HepG2 (cell line): ENCODE measurements around the gene TRAPPC3. TPM values are rescaled to one million over a fixed set of nuclear protein-coding genes. Genes with fewer than 3 reads are reported as not detected.

ENCODE experiments used
- ATAC-seq: fragments of 200-7000 bp; cut with Tn5 transposase; 3 replicates; pipeline ENCODE4 v1.9.1; 2020; ENCODE audit warnings: mild to moderate bottlenecking, moderate library complexity
- BruUV-seq: library from RNA; stranded (reverse); fragments of 400-500 nt; replicated peaks from 2 replicates; lab custom pipeline; 2021; lab: Mats Ljungman, UMichigan
- CTCF ChIA-PET: fragments of 300-600 bp; formaldehyde crosslinking; extraction: SDS; loops from one replicate; lab custom pipeline; 2021; ENCODE audit warnings: low total read pairs, inconsistent platforms, low intra/inter-chr PET ratio; lab: Yijun Ruan, JAX
- POLR2A ChIA-PET: fragments of 350-600 bp; sonication (Branson Sonifier 250); formaldehyde crosslinking; loops from one replicate; lab custom pipeline; 2020; ENCODE audit warnings: antibody characterized with exemption, inconsistent platforms; lab: Yijun Ruan, JAX
- DNase-seq: peaks from one replicate; pipeline ENCODE4 v3.0.0-alpha.2; 2015; ENCODE audit warnings: low spot score
- FAIRE-seq: peaks from 3 replicates; lab custom pipeline; 2011; peaks lifted over from hg19 to GRCh38; lab: Jason Lieb, UNC
- H2AFZ ChIP-seq: one replicate; pipeline ENCODE4 v1.6.1; 2011; ENCODE audit warnings: low read length, inconsistent platforms
- H3K27ac ChIP-seq: fragments of 300-600 bp; 3 replicates; pipeline ENCODE4 v1.8.0; 2011; ENCODE audit warnings: mixed run types, mild to moderate bottlenecking, mixed read lengths, low read length, inconsistent platforms; ENCODE audit not compliant: insufficient read depth; ENCODE audit errors: extremely low read length
- H3K27me3 ChIP-seq, 2 experiments: fragments of 200-600 bp in 1 of 2; 2 replicates in 1 of 2; 3 replicates in 1 of 2; pipeline versions ENCODE4 v1.6.0 to v1.8.0; 2011; ENCODE audit warnings: low read length in 2 of 2, mild to moderate bottlenecking in 2 of 2, moderate library complexity in 2 of 2, inconsistent platforms in 1 of 2; ENCODE audit not compliant: insufficient read depth in 2 of 2, control insufficient read depth in 1 of 2
- H3K36me3 ChIP-seq, 2 experiments: fragments of 200-600 bp in 1 of 2; replicated peaks in 1 of 2; 2 replicates in 1 of 2; 3 replicates in 1 of 2; pipeline versions ENCODE4 v1.5.1 to v1.8.0; 2011; ENCODE audit warnings: low read length in 2 of 2, inconsistent platforms in 1 of 2; ENCODE audit not compliant: insufficient read depth in 2 of 2, control insufficient read depth in 1 of 2
- H3K4me1 ChIP-seq: 2 replicates; pipeline ENCODE4 v1.5.1; 2012; ENCODE audit warnings: low read length, inconsistent platforms; ENCODE audit not compliant: insufficient read depth
- H3K4me2 ChIP-seq: 2 replicates; pipeline ENCODE4 v1.6.0; 2011; ENCODE audit warnings: low read depth, low read length, inconsistent platforms
- H3K4me3 ChIP-seq, 3 experiments: fragments of 200-600 bp in 1 of 3; sonication (generic), shearing (Covaris generic) in 1 of 3; replicated peaks in 1 of 3; 2 replicates each; pipeline ENCODE4 v1.5.1; 2011 to 2016; ENCODE audit warnings: low read length in 3 of 3, inconsistent platforms in 2 of 3, low read depth in 2 of 3, mild to moderate bottlenecking in 2 of 3, control low read depth in 1 of 3, mixed read lengths in 1 of 3; ENCODE audit not compliant: insufficient read depth in 1 of 3
- H3K79me2 ChIP-seq: one replicate; pipeline ENCODE4 v1.6.1; 2011; ENCODE audit warnings: low read length, inconsistent platforms; ENCODE audit not compliant: insufficient read depth
- H3K9ac ChIP-seq: 2 replicates; pipeline ENCODE4 v1.6.0; 2011; ENCODE audit warnings: mild to moderate bottlenecking, low read depth, low read length, inconsistent platforms; ENCODE audit not compliant: insufficient read depth
- H3K9me3 ChIP-seq: 2 replicates; pipeline ENCODE4 v1.5.1; 2012; ENCODE audit warnings: mild to moderate bottlenecking, low read length
- H4K20me1 ChIP-seq: 2 replicates; pipeline ENCODE4 v1.6.0; 2011; ENCODE audit warnings: inconsistent platforms, mild to moderate bottlenecking, low read length, moderate library complexity; ENCODE audit not compliant: insufficient read depth
- CREB3 ChIP-seq: sonication (generic); formaldehyde crosslinking; IDR thresholded peaks from 2 replicates; pipeline ENCODE4 v1.5.0; 2020; ENCODE audit warnings: missing genetic modification reagents
- FOXO4 ChIP-seq: sonication (generic); formaldehyde crosslinking; conservative IDR thresholded peaks from 2 replicates; pipeline ENCODE4 v1.8.1; 2023; ENCODE audit warnings: missing genetic modification reagents
- HNF1B ChIP-seq: sonication (generic); formaldehyde crosslinking; IDR thresholded peaks from 2 replicates; pipeline ENCODE4 v1.5.1; 2020; ENCODE audit warnings: mild to moderate bottlenecking, moderate library complexity, missing genetic modification reagents
- IKZF5 ChIP-seq: IDR thresholded peaks from 2 replicates; pipeline ENCODE4 v1.6.1; 2018; ENCODE audit warnings: missing genetic modification reagents, mild to moderate bottlenecking, missing compliant biosample characterization
- KLF6 ChIP-seq: IDR thresholded peaks from 2 replicates; pipeline ENCODE4 v1.8.0; 2016; ENCODE audit warnings: missing biosample characterization, missing genetic modification reagents
- POGZ ChIP-seq: sonication (generic); formaldehyde crosslinking; IDR thresholded peaks from 2 replicates; pipeline ENCODE4 v1.4.0; 2020; ENCODE audit warnings: mild to moderate bottlenecking, missing genetic modification reagents
- ZNF367 ChIP-seq: sonication (generic); formaldehyde crosslinking; IDR thresholded peaks from 2 replicates; pipeline ENCODE4 v1.4.0; 2020; ENCODE audit warnings: missing genetic modification reagents, borderline replicate concordance
- ZNF546 ChIP-seq: sonication (generic); formaldehyde crosslinking; conservative IDR thresholded peaks from 2 replicates; pipeline ENCODE4 v1.8.1; 2023; ENCODE audit warnings: mild to moderate bottlenecking, missing genetic modification reagents
- ZNF567 ChIP-seq: sonication (generic); formaldehyde crosslinking; IDR thresholded peaks from 2 replicates; pipeline ENCODE4 v1.8.1; 2023; ENCODE audit warnings: mild to moderate bottlenecking, missing genetic modification reagents, borderline replicate concordance
- WGBS: methylation state at CpG from one replicate; pipeline ENCODE4 v1.1.6; 2017; ENCODE audit warnings: low lambda C conversion rate; 5-methylcytosine and 5-hydroxymethylcytosine counted together
- in situ Hi-C: cut with HindIII; loops from 2 replicates; pipeline ENCODE4 v1.10.0; 2017; ENCODE audit warnings: low pct_unique_long_range_greater_than_20kb; ENCODE audit not compliant: extremely low pct_ligation_motif_present
- intact Hi-C: fragments of 100-400 bp; cut with micrococcal nuclease; formaldehyde crosslinking; loops from one replicate; pipeline ENCODE4 v1.10.0; 2022; ENCODE audit not compliant: unreplicated experiment
- polyA plus RNA-seq, 8 experiments: library from polyadenylated mRNA; depleted of rRNA in 3 of 8; stranded (reverse) in 7 of 8; unstranded in 1 of 8; fragments of >200 nt; fragmentation: Illumina TruSeq in 4 of 8; extraction: Trizol in 4 of 8; gene quantifications; 2 replicates each; pipeline versions ENCODE4 v1.2.1 to v1.2.3, GENCODE V29; 2011 to 2016; ENCODE audit warnings: low read depth in 4 of 8, missing spikeins in 1 of 8, mixed read lengths in 1 of 8; ENCODE audit not compliant: insufficient read depth in 1 of 8
- total RNA-seq, 5 experiments: library from RNA; depleted of rRNA; stranded (reverse); fragments of >200 nt; fragmentation: Illumina TruSeq; extraction: Trizol; gene quantifications; 2 replicates each; pipeline ENCODE4 v1.2.3, GENCODE V29; 2016; ENCODE audit warnings: low read depth in 1 of 5
- TF ChIP-seq, protein P1 (sequence below): sonication (generic); formaldehyde crosslinking; IDR thresholded peaks from 2 replicates; pipeline ENCODE4 v1.4.0; 2020; ENCODE audit warnings: missing genetic modification reagents
- TF ChIP-seq, protein P2 (sequence below): sonication (generic); formaldehyde crosslinking; IDR thresholded peaks from 2 replicates; pipeline ENCODE4 v1.4.0; 2020; ENCODE audit warnings: mild to moderate bottlenecking, missing genetic modification reagents
- TF ChIP-seq, protein P3 (sequence below): sonication (generic); formaldehyde crosslinking; IDR thresholded peaks from 2 replicates; pipeline ENCODE4 v1.5.0; 2020; ENCODE audit warnings: mild to moderate bottlenecking, missing genetic modification reagents, moderate library complexity

Gene TRAPPC3
- total and polyA plus RNA-seq, 2 of the 13 experiments (the other 11 are each of a cell fraction or from before 2014, with no cell fraction given), result 53.7 to 62.4 TPM

DNA sequence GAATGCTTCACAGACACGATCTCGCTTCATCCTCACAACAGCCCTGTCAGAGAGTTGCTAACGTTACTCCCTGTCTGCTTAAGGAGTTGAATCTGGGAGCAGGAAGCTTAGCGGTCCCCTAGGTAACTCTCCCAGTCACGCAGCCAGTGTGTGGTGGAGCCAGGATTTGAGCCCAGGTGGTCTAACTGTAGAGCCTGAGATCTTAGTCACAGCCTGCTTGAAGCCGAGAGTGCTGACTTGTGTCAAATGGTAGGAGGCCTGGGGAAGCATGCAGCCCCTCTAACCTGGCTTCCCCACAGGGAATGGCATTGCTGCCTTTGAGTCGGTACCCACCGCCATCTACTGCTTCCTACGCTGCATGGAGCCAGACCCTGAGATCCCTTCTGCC, 56.5 kb downstream of the TRAPPC3 start:
- no TSS peak for BruUV-seq
- intact Hi-C loops, result no loop called here
- WGBS, result 98% methylated on average over 7 of the region's 9 CpGs
- H4K20me1 ChIP-seq, result 0 out of 2 replicates have a peak, but pooled peaks cover 3% of the 10 kb centered on the region
- no peaks in the 10 kb centered on the region; a peak in 1 of 5 replicates for H3K27me3 ChIP-seq
- no peak for ATAC-seq
- no peaks in the 10 kb centered on the region for H3K9me3 ChIP-seq
- no peak overlapping the region for H3K4me3 ChIP-seq
- in situ Hi-C loops, result no loop called here
- TF ChIP-seq POGZ (CRISPR knock-in tag) (no peak), KLF6 (CRISPR knock-in tag) (no peak), ZNF367 (CRISPR knock-in tag) (no peak), CREB3 (no peak), HNF1B (CRISPR knock-in tag) (no peak), ZNF567 (CRISPR knock-in tag) (no peak), IKZF5 (no peak), FOXO4 (CRISPR knock-in tag) (no peak), ZNF546 (CRISPR knock-in tag) (no peak)
- TF ChIP-seq, protein P1, sequence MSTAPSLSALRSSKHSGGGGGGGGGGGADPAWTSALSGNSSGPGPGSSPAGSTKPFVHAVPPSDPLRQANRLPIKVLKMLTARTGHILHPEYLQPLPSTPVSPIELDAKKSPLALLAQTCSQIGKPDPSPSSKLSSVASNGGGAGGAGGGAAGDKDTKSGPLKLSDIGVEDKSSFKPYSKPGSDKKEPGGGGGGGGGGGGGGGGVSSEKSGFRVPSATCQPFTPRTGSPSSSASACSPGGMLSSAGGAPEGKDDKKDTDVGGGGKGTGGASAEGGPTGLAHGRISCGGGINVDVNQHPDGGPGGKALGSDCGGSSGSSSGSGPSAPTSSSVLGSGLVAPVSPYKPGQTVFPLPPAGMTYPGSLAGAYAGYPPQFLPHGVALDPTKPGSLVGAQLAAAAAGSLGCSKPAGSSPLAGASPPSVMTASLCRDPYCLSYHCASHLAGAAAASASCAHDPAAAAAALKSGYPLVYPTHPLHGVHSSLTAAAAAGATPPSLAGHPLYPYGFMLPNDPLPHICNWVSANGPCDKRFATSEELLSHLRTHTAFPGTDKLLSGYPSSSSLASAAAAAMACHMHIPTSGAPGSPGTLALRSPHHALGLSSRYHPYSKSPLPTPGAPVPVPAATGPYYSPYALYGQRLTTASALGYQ (CRISPR knock-in tag), result no peak
- TF ChIP-seq, protein P2, sequence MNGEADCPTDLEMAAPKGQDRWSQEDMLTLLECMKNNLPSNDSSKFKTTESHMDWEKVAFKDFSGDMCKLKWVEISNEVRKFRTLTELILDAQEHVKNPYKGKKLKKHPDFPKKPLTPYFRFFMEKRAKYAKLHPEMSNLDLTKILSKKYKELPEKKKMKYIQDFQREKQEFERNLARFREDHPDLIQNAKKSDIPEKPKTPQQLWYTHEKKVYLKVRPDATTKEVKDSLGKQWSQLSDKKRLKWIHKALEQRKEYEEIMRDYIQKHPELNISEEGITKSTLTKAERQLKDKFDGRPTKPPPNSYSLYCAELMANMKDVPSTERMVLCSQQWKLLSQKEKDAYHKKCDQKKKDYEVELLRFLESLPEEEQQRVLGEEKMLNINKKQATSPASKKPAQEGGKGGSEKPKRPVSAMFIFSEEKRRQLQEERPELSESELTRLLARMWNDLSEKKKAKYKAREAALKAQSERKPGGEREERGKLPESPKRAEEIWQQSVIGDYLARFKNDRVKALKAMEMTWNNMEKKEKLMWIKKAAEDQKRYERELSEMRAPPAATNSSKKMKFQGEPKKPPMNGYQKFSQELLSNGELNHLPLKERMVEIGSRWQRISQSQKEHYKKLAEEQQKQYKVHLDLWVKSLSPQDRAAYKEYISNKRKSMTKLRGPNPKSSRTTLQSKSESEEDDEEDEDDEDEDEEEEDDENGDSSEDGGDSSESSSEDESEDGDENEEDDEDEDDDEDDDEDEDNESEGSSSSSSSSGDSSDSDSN, result no peak
- TF ChIP-seq, protein P3, sequence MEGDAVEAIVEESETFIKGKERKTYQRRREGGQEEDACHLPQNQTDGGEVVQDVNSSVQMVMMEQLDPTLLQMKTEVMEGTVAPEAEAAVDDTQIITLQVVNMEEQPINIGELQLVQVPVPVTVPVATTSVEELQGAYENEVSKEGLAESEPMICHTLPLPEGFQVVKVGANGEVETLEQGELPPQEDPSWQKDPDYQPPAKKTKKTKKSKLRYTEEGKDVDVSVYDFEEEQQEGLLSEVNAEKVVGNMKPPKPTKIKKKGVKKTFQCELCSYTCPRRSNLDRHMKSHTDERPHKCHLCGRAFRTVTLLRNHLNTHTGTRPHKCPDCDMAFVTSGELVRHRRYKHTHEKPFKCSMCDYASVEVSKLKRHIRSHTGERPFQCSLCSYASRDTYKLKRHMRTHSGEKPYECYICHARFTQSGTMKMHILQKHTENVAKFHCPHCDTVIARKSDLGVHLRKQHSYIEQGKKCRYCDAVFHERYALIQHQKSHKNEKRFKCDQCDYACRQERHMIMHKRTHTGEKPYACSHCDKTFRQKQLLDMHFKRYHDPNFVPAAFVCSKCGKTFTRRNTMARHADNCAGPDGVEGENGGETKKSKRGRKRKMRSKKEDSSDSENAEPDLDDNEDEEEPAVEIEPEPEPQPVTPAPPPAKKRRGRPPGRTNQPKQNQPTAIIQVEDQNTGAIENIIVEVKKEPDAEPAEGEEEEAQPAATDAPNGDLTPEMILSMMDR (CRISPR knock-in tag), result no peak
- TF ChIP-seq, all 625 proteins: peak for 0
- Histone ChIP-seq H3K9ac (no peak overlapping the region), H3K4me1 (peaks cover 29% of the 10 kb centered on the region), H3K79me2 (peaks cover 21% of the 10 kb centered on the region), H3K4me2 (no peak overlapping the region), H2AFZ (no peak overlapping the region), H3K36me3 (peaks cover 35 to 51% of the 10 kb centered on the region in 2 experiments), H3K27ac (no peak overlapping the region)
- ChIA-PET POLR2A (no interaction called here), CTCF (no interaction called here)
- no peak for FAIRE-seq
- no peak for DNase-seq
